SK-N-SH treated with all-trans-retinoic acid at 6 μM for 48 hours (cell line): Measurements from ENCODE around the gene PFKM.

Experiments
- ARNTL ChIP-seq: fragments of 450-650 bp; formaldehyde crosslinking; IDR thresholded peaks from 2 replicates; pipeline ENCODE4 v1.5.0; 2020; ENCODE audit warnings: low read depth, mild to moderate bottlenecking, moderate library complexity, borderline replicate concordance
- CSRNP3 ChIP-seq: fragments of 250-450 bp; sonication (Bioruptor Pico); IDR thresholded peaks from 2 replicates; pipeline ENCODE4 v1.5.1; 2021; ENCODE audit warnings: mild to moderate bottlenecking, moderate library complexity
- ESRRG ChIP-seq: fragments of 250-450 bp; sonication (Bioruptor Pico); IDR thresholded peaks from 2 replicates; pipeline ENCODE4 v1.6.1; 2021; ENCODE audit warnings: mild to moderate bottlenecking
- OSR1 ChIP-seq: fragments of 250-450 bp; sonication (Bioruptor Pico); IDR thresholded peaks from 2 replicates; pipeline ENCODE4 v1.8.0; 2022; ENCODE audit warnings: moderate library complexity, mild to moderate bottlenecking, inconsistent platforms
- POU6F1 ChIP-seq: fragments of 250-450 bp; sonication (Bioruptor Pico); IDR thresholded peaks from 2 replicates; pipeline ENCODE4 v1.8.0; 2021; ENCODE audit warnings: low read depth, mild to moderate bottlenecking, moderate library complexity, borderline replicate concordance
- PPARA ChIP-seq: fragments of 250-450 bp; sonication (Bioruptor Pico); IDR thresholded peaks from 2 replicates; pipeline ENCODE4 v1.5.0; 2020; ENCODE audit warnings: mild to moderate bottlenecking, borderline replicate concordance
- RARB ChIP-seq: fragments of 250-450 bp; sonication (Bioruptor Pico); IDR thresholded peaks from 2 replicates; pipeline ENCODE4 v1.8.0; 2021; ENCODE audit warnings: mild to moderate bottlenecking, moderate library complexity
- TOX ChIP-seq: fragments of 250-450 bp; sonication (Bioruptor Pico); IDR thresholded peaks from 2 replicates; pipeline ENCODE4 v1.8.0; 2021; ENCODE audit warnings: mild to moderate bottlenecking, moderate library complexity, borderline replicate concordance
- ZFP3 ChIP-seq: fragments of 250-450 bp; sonication (Bioruptor Pico); IDR thresholded peaks from 2 replicates; pipeline ENCODE4 v1.5.0; 2020; ENCODE audit warnings: mild to moderate bottlenecking, moderate library complexity
- ZNF8 ChIP-seq: fragments of 450-650 bp; formaldehyde crosslinking; IDR thresholded peaks from 2 replicates; pipeline ENCODE4 v1.5.0; 2020; ENCODE audit warnings: mild to moderate bottlenecking, moderate library complexity

- TF ChIP-seq ZFP3 (CRISPR knock-in tag) (no peak), PPARA (CRISPR knock-in tag) (no peak), ESRRG (no peak), CSRNP3 (CRISPR knock-in tag) (no peak), TOX (CRISPR knock-in tag) (no peak), POU6F1 (CRISPR knock-in tag) (no peak), ARNTL (CRISPR knock-in tag) (no peak), OSR1 (CRISPR knock-in tag) (no peak), ZNF8 (no peak), RARB (CRISPR knock-in tag) (no peak)
Observed at GRCh38 chr12:48132826-48133225, 13.7 kb downstream of the PFKM start.
